H1 (cell line): Measurements from ENCODE around the gene GBP2. TPM values are rescaled to one million over a fixed set of nuclear protein-coding genes. Genes with fewer than 3 reads are reported as not detected.

Source experiments
- CTCF ChIA-PET: fragments of 300-600 bp; sonication (Branson Sonifier 250); formaldehyde crosslinking; loops from one replicate; lab custom pipeline; 2021; ENCODE audit not compliant: partially characterized antibody; lab: Charles Lee
- POLR2A ChIA-PET: fragments of 300-600 bp; sonication (Branson Sonifier 250); formaldehyde crosslinking; loops from one replicate; lab custom pipeline; 2021; ENCODE audit warnings: inconsistent platforms; ENCODE audit not compliant: partially characterized antibody; lab: Charles Lee
- DNase-seq, 2 experiments: peaks; one replicate each; pipeline versions ENCODE4 v3.0.0 to v3.0.0-alpha.2; 2010 to 2022; ENCODE audit warnings: low spot score in 2 of 2, low read depth in 1 of 2, mixed read lengths in 1 of 2
- FAIRE-seq: peaks from 2 replicates; lab custom pipeline; 2011; peaks lifted over from hg19 to GRCh38; lab: Jason Lieb, UNC
- H2AFZ ChIP-seq: 2 replicates; pipeline ENCODE4 v1.8.1; 2012; ENCODE audit warnings: low read length, inconsistent platforms
- H2AK5ac ChIP-seq: 2 replicates; pipeline ENCODE4 v1.6.1; 2013; ENCODE audit warnings: low read depth, low read length
- H2BK120ac ChIP-seq: replicated peaks from 2 replicates; pipeline ENCODE3; 2013; ENCODE audit warnings: low read depth, low read length, inconsistent platforms
- H2BK12ac ChIP-seq: 2 replicates; pipeline ENCODE4 v1.6.1; 2013; ENCODE audit warnings: low read depth, low read length
- H2BK15ac ChIP-seq: 2 replicates; pipeline ENCODE4 v1.6.1; 2013; ENCODE audit warnings: low read length
- H2BK20ac ChIP-seq: 2 replicates; pipeline ENCODE4 v1.6.1; 2013; ENCODE audit warnings: low read length
- H2BK5ac ChIP-seq: 2 replicates; pipeline ENCODE4 v1.6.1; 2013; ENCODE audit warnings: low read depth, low read length
- H3K14ac ChIP-seq: 2 replicates; pipeline ENCODE4 v1.6.1; 2013; ENCODE audit warnings: inconsistent platforms; ENCODE audit not compliant: insufficient read length
- H3K18ac ChIP-seq: 2 replicates; pipeline ENCODE4 v1.6.1; 2013; ENCODE audit warnings: low read length; ENCODE audit errors: extremely low read depth
- H3K23ac ChIP-seq: 2 replicates; pipeline ENCODE4 v1.6.1; 2013; ENCODE audit warnings: inconsistent platforms; ENCODE audit not compliant: insufficient read length
- H3K23me2 ChIP-seq: 2 replicates; pipeline ENCODE4 v1.6.1; 2013; ENCODE audit warnings: low read depth, low read length
- H3K27ac ChIP-seq: 2 replicates; pipeline ENCODE4 v1.6.1; 2011; ENCODE audit warnings: low read depth, low read length, inconsistent platforms
- H3K27me3 ChIP-seq, 4 experiments: replicated peaks in 1 of 4; 1 replicate in 1 of 4; 2 replicates in 3 of 4; pipeline versions ENCODE4 v1.6.1 to v1.8.1; 2011 to 2013; ENCODE audit warnings: low read length in 3 of 4, mild to moderate bottlenecking in 3 of 4, inconsistent platforms in 2 of 4, mixed read lengths in 2 of 4, moderate library complexity in 1 of 4; ENCODE audit not compliant: control insufficient read depth in 3 of 4, insufficient read depth in 3 of 4; ENCODE audit errors: extremely low read depth in 1 of 4
- H3K36me3 ChIP-seq, 4 experiments: 2 replicates each; pipeline versions ENCODE4 v1.6.1 to v1.8.1; 2011 to 2013; ENCODE audit warnings: mild to moderate bottlenecking in 4 of 4, low read length in 3 of 4, moderate library complexity in 2 of 4, control low read depth in 1 of 4, inconsistent platforms in 1 of 4; ENCODE audit not compliant: insufficient read depth in 4 of 4, control insufficient read depth in 2 of 4
- H3K4ac ChIP-seq: replicated peaks from 2 replicates; pipeline ENCODE3; 2013; ENCODE audit warnings: low read length, low read depth, mixed read lengths, inconsistent platforms; ENCODE audit not compliant: insufficient read length
- H3K4me1 ChIP-seq, 4 experiments: replicated peaks in 1 of 4; 1 replicate in 1 of 4; 2 replicates in 3 of 4; pipeline versions ENCODE4 v1.6.1 to v1.8.1; 2011 to 2013; ENCODE audit warnings: low read length in 3 of 4, inconsistent platforms in 2 of 4, mixed read lengths in 1 of 4; ENCODE audit not compliant: insufficient read depth in 4 of 4, control insufficient read depth in 3 of 4
- H3K4me2 ChIP-seq, 2 experiments: 2 replicates each; pipeline versions ENCODE4 v1.6.1 to v1.8.1; 2011 to 2013; ENCODE audit warnings: low read depth in 2 of 2, low read length in 2 of 2, control low read depth in 1 of 2, inconsistent platforms in 1 of 2, mild to moderate bottlenecking in 1 of 2; ENCODE audit not compliant: insufficient read depth in 1 of 2
- H3K4me3 ChIP-seq, 4 experiments: fragments of 200-600, 300-600 bp in 1 of 4; sonication (generic), shearing (Covaris generic), sonication (Bioruptor Twin) in 1 of 4; 2 replicates each; pipeline versions ENCODE4 v1.5.1 to v1.8.1; 2011 to 2016; ENCODE audit warnings: low read length in 4 of 4, low read depth in 3 of 4, control low read depth in 2 of 4, inconsistent platforms in 2 of 4, mild to moderate bottlenecking in 2 of 4, mixed read lengths in 1 of 4, moderate library complexity in 1 of 4; ENCODE audit not compliant: insufficient read depth in 2 of 4; ENCODE audit errors: extremely low read depth in 1 of 4
- H3K56ac ChIP-seq: replicated peaks from 2 replicates; pipeline ENCODE3; 2013; ENCODE audit warnings: low read depth, mild to moderate bottlenecking, mixed read lengths, low read length, inconsistent platforms; ENCODE audit not compliant: insufficient read length
- H3K79me1 ChIP-seq: 2 replicates; pipeline ENCODE4 v1.6.1; 2013; ENCODE audit warnings: low read depth, low read length, control low read depth
- H3K79me2 ChIP-seq, 2 experiments: 2 replicates each; pipeline versions ENCODE4 v1.6.1 to v1.8.1; 2012 to 2013; ENCODE audit warnings: low read length in 2 of 2, mild to moderate bottlenecking in 2 of 2, inconsistent platforms in 1 of 2; ENCODE audit not compliant: insufficient read depth in 2 of 2, control insufficient read depth in 1 of 2
- H3K9ac ChIP-seq, 4 experiments: replicated peaks in 1 of 4; 1 replicate in 1 of 4; 2 replicates in 3 of 4; pipeline versions ENCODE4 v1.6.1 to v1.8.1; 2011 to 2013; ENCODE audit warnings: low read depth in 3 of 4, low read length in 3 of 4, control low read depth in 2 of 4, mild to moderate bottlenecking in 2 of 4, moderate library complexity in 2 of 4, inconsistent platforms in 1 of 4; ENCODE audit errors: extremely low read depth in 1 of 4
- H3K9me3 ChIP-seq, 2 experiments: 2 replicates each; pipeline versions ENCODE4 v1.6.1 to v1.8.1; 2012 to 2013; ENCODE audit warnings: mild to moderate bottlenecking in 2 of 2, moderate library complexity in 2 of 2, control low read depth in 1 of 2, inconsistent platforms in 1 of 2, low read depth in 1 of 2, low read length in 1 of 2, mixed read lengths in 1 of 2; ENCODE audit not compliant: insufficient read depth in 2 of 2
- H4K20me1 ChIP-seq, 2 experiments: replicated peaks in 1 of 2; 2 replicates each; pipeline versions ENCODE3 to v1.8.1; 2011 to 2013; ENCODE audit warnings: inconsistent platforms in 2 of 2, low read length in 2 of 2, mild to moderate bottlenecking in 1 of 2; ENCODE audit not compliant: insufficient read depth in 2 of 2, control insufficient read depth in 1 of 2
- H4K5ac ChIP-seq: 2 replicates; pipeline ENCODE4 v1.6.1; 2013; ENCODE audit warnings: low read length, low read depth, mixed read lengths, inconsistent platforms; ENCODE audit not compliant: insufficient read length
- H4K8ac ChIP-seq: 2 replicates; pipeline ENCODE4 v1.8.0; 2013; ENCODE audit warnings: mild to moderate bottlenecking, moderate library complexity, low read length, inconsistent platforms; ENCODE audit not compliant: insufficient read depth; ENCODE audit errors: extremely low read depth
- H4K91ac ChIP-seq: replicated peaks from 2 replicates; pipeline ENCODE3; 2013; ENCODE audit warnings: low read length, mixed read lengths, inconsistent platforms; ENCODE audit not compliant: insufficient read length
- CHD2 ChIP-seq: IDR thresholded peaks from 2 replicates; pipeline ENCODE4 v1.6.1; 2012; ENCODE audit warnings: low read length, improper control_type of control experiment
- SIN3A ChIP-seq, 2 experiments: IDR thresholded peaks in 1 of 2; conservative IDR thresholded peaks in 1 of 2; 2 replicates each; pipeline ENCODE4 v1.6.1; 2011 to 2012; ENCODE audit warnings: low read length in 2 of 2, improper control_type of control experiment in 1 of 2, low read depth in 1 of 2, mild to moderate bottlenecking in 1 of 2
- SRF ChIP-seq: IDR thresholded peaks from 2 replicates; pipeline ENCODE4 v1.6.1; 2011; ENCODE audit warnings: mild to moderate bottlenecking, low read depth, low read length, moderate library complexity
- TAF1 ChIP-seq: IDR thresholded peaks from 2 replicates; pipeline ENCODE4 v1.6.1; 2011; ENCODE audit warnings: mild to moderate bottlenecking, low read depth, low read length
- USF2 ChIP-seq: IDR thresholded peaks from 2 replicates; pipeline ENCODE4 v1.6.1; 2011; ENCODE audit warnings: low read length, improper control_type of control experiment
- WGBS, 2 experiments: shearing (Covaris generic) in 1 of 2; methylation state at CpG; one replicate each; pipeline versions ENCODE4 v1.1.6 to v1.1.7; 2013 to 2015; ENCODE audit warnings: low lambda C conversion rate in 2 of 2, mixed read lengths in 2 of 2, inconsistent platforms in 1 of 2, low coverage in 1 of 2, missing lambda C conversion rate in 1 of 2; ENCODE audit not compliant: insufficient replicate concordance in 2 of 2, insufficient coverage in 1 of 2, insufficient read length in 1 of 2; ENCODE audit errors: extremely low coverage in 1 of 2, missing lambda C conversion rate in 1 of 2; 5-methylcytosine and 5-hydroxymethylcytosine counted together
- polyA plus RNA-seq, 7 experiments: library from polyadenylated mRNA; depleted of rRNA in 3 of 7; stranded (reverse) in 5 of 7; unstranded in 2 of 7; fragments of >200 nt in 5 of 7; fragments of 200-250 nt in 2 of 7; gene quantifications; 1 replicate in 5 of 7; 2 replicates in 1 of 7; 4 replicates in 1 of 7; pipeline versions ENCODE4 v1.2.1 to v1.2.3, GENCODE V29; 2011 to 2013; ENCODE audit warnings: missing spikeins in 2 of 7, mixed read lengths in 2 of 7
- total RNA-seq: library from RNA; stranded (reverse); fragmentation: NEBNext Ultra II Directional; extraction: Animal tissue kit (Norgen Biotek cat#: 25700); gene quantifications from 2 replicates; pipeline ENCODE4 v1.2.1, GENCODE V29; 2021
- TF ChIP-seq, protein P1 (sequence below): IDR thresholded peaks from 2 replicates; pipeline ENCODE4 v1.6.1; 2012; ENCODE audit warnings: inconsistent platforms
- TF ChIP-seq, protein P2 (sequence below): IDR thresholded peaks from 2 replicates; pipeline ENCODE4 v1.6.1; 2012; ENCODE audit warnings: low read length, inconsistent platforms

The GBP2 gene
- total and polyA plus RNA-seq, 2 of the 8 experiments (the other 6 are each of a cell fraction or from before 2014, with no cell fraction given): not detected

- Histone ChIP-seq H3K79me1 (no peaks in the 10 kb centered on the region), H3K23me2 (no peaks in the 10 kb centered on the region), H3K27me3 (no peaks in the 10 kb centered on the region), H3K9me3 (no peaks in the 10 kb centered on the region), H3K4me2 (no peak overlapping the region), H2BK20ac (no peak overlapping the region), H3K18ac (no peak overlapping the region), H4K5ac (no peak overlapping the region), H4K8ac (no peak overlapping the region), H3K23ac (no peak overlapping the region), H3K27ac (no peak overlapping the region), H3K4ac (no peak overlapping the region), H2BK12ac (no peak overlapping the region), H4K91ac (no peak overlapping the region), H3K4me1 (no peaks in the 10 kb centered on the region), H3K79me2 (no peaks in the 10 kb centered on the region), H4K20me1 (no peaks in the 10 kb centered on the region), H3K14ac (no peak overlapping the region), H2BK120ac (no peak overlapping the region), H3K4me3 (no peak overlapping the region), H3K36me3 (no peaks in the 10 kb centered on the region), H2BK5ac (no peak overlapping the region), H2BK15ac (no peak overlapping the region), H2AK5ac (no peak overlapping the region), H3K9ac (no peak overlapping the region), H3K56ac (no peak overlapping the region), H2AFZ (no peak overlapping the region)
- CTCF ChIA-PET: no interaction called here
- DNase-seq (no peak), FAIRE-seq (no peak)
- WGBS, 2 experiments: 85% methylated on average over 2 of the region's 2 CpGs; no CpG with 5 or more reads in 1 of the 2 experiments
- TF ChIP-seq, protein P1, sequence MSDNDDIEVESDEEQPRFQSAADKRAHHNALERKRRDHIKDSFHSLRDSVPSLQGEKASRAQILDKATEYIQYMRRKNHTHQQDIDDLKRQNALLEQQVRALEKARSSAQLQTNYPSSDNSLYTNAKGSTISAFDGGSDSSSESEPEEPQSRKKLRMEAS: no peak
- TF ChIP-seq, protein P2, sequence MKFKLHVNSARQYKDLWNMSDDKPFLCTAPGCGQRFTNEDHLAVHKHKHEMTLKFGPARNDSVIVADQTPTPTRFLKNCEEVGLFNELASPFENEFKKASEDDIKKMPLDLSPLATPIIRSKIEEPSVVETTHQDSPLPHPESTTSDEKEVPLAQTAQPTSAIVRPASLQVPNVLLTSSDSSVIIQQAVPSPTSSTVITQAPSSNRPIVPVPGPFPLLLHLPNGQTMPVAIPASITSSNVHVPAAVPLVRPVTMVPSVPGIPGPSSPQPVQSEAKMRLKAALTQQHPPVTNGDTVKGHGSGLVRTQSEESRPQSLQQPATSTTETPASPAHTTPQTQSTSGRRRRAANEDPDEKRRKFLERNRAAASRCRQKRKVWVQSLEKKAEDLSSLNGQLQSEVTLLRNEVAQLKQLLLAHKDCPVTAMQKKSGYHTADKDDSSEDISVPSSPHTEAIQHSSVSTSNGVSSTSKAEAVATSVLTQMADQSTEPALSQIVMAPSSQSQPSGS: no peak
- TF ChIP-seq SIN3A (conservative IDR thresholded peaks at IDR 0.05 in 1 of 2, IDR thresholded peaks at IDR 0.05 in 1 of 2; ENCODE audit: low read depth in 1 of 2, low read length in 2 of 2): no peak
- no peak for TF ChIP-seq USF2
- no peak for TF ChIP-seq CHD2
- TF ChIP-seq TAF1: no peak
- no peak for TF ChIP-seq SRF
- POLR2A ChIA-PET: no interaction called here
Observed at GRCh38 chr1:89114662-89115061, 11.3 kb downstream of the GBP2 start.
